Panc1 (cell line): ENCODE results near the gene TOLLIP.

Source experiments
- CTCF ChIP-seq: fragments of 450-650 bp; IDR thresholded peaks from 2 replicates; pipeline ENCODE4 v1.5.1; 2017; ENCODE audit warnings: mild to moderate bottlenecking
- POLR2AphosphoS5 ChIP-seq: IDR thresholded peaks from 2 replicates; pipeline ENCODE4 v1.6.1; 2012; ENCODE audit warnings: mild to moderate bottlenecking, low read depth, low read length, moderate library complexity
- TCF7L2 ChIP-seq: IDR thresholded peaks from 2 replicates; pipeline ENCODE4 v1.6.1; 2011; ENCODE audit warnings: mild to moderate bottlenecking, low read depth, low read length, inconsistent platforms

DNA sequence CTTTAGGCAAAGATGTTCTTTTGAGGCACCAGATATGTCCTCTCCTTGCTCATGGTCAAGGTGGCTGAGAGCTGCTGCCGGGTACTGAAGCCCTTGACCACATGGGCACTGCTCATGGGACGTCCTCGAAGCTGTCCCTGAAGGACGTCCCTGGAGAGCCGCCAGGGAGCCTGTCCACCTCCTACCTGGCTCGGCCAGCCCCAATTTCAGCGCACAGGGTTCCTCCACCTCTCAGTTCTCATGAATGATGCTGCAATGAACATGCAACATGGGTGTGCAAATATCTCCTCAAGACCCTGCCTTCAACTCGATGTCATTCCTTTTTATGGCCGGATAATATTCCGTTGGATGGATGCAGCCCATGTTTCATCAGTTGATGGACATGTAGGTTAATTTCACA lies 24.4 kb upstream of the TOLLIP start:
- TF ChIP-seq CTCF (no peak), POLR2AphosphoS5 (no peak), TCF7L2 (no peak)
